GM11168 (cell line): ENCODE results near the gene MEOX1.
"Not testable (repeated sequence)": the region's sequence is repeated elsewhere in the genome, so short reads cannot be mapped to it uniquely, and the experiment has no call there.

Source experiments
- in situ Hi-C: fragments of 300-500 bp; cut with MboI; formaldehyde crosslinking; loops from one replicate; pipeline ENCODE4 v1.12.0; 2022; ENCODE audit warnings: low sequenced_read_pairs; ENCODE audit not compliant: unreplicated experiment

The MEOX1 gene

GRCh38 chr17:43661699-43662412 lies at the start of gene MEOX1:
MEOX1 (minus strand) TSS chr17:43661922; CDS start chr17:43661534, 388 bp downstream.
- in situ Hi-C loops = no loop called here

DNA sequence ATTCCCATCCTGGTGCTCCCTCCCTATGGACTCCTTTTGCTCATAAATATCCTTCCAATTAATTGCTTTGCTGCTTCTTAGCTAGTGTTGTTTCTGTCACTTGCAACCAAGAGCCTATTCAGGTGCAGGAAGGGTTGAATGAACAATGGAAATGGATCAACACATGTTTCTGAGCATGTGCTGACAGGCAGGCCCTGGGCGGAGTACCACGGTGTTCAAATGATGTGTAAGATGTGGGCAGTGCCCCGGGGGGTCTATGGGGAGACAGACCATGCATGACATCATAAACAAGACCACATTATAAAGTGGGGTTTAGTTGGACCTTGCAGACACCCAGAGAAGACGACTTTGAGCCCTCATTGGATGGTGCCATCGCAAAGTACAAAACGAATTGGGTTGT lies 48.4 kb upstream of the MEOX1 start:
- in situ Hi-C loops = no loop called here

GRCh38 chr17:43709210-43709609 lies 47.5 kb upstream of the MEOX1 start:
- in situ Hi-C loops = loop anchor here (5.0 kb wide), 1 partner anchor 33 kb away; no protein-coding TSS in a partner anchor

- in situ Hi-C loops = loop anchor here (5.0 kb wide), 1 partner anchor 35 kb away; no protein-coding TSS in a partner anchor
Observed at GRCh38 chr17:43707184-43707583, 45.5 kb upstream of the MEOX1 start.

- in situ Hi-C loops = loop anchor here (5.0 kb wide), 1 partner anchor 36 kb away; no protein-coding TSS in a partner anchor
Observed at GRCh38 chr17:43706235-43706634, 44.5 kb upstream of the MEOX1 start.

- in situ Hi-C loops = no loop called here
Observed at GRCh38 chr17:43703630-43704029, 41.9 kb upstream of the MEOX1 start.

GRCh38 chr17:43702637-43703036 lies 40.9 kb upstream of the MEOX1 start:
- in situ Hi-C loops = no loop called here

DNA sequence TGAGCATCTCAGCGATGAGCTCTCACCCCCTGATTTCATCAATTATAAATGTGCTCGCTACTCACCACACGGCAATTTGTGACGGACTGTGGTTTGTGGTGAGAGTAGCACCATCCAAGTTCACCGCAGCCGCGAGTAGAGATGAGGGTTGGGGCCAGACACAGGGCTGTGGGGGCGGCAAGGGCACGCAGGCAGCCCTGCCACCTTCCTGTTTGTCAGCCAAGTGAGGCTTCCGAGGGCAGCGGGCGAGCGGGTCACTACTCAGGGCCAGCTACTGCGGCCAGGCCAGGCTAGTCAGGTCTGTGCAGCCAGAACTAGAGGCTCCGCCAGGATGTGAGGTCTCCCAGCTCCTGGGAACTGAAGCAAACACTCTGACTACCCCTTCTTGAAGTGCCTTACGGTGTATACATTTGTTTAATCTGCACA lies 39.6 kb upstream of the MEOX1 start:
- in situ Hi-C loops = no loop called here

GRCh38 chr17:43699438-43699756 lies 37.7 kb upstream of the MEOX1 start:
- in situ Hi-C loops = no loop called here

DNA sequence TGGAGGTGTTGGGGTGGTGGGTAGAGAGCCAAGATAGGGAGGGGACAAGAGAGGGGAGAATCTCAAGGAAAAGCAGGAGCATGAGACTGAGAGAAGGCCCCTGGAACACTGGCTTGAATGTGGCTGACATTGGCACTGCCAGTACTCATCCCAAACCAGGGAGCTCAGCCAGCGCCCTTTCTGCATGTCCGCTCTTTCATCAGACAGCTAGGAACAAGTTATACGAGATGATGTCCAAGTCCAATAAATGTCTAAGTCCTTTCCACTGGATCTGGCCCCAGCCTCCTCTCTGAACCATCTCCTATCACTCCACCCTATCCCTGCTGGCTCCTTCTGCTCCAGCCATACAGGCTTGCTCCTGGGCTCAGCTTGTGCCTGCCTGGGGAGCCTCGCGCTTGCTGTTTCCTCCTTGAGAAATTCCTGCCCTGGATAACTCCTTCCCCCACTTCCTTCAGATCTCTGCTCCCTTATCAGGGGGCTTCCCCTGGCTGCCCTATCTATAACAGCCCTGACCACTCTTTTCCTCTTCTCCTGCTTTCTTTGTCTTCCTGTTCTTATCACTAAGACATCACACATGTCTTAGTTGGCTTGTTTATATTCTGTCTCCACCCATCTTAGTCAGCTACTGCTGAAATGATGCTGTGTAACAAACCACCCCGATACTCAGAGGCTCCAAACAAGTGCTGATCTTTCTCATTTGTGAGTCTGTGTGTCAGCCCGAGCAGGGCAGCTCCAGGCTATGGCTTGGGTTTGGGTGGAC lies 37.1 kb upstream of the MEOX1 start:
- in situ Hi-C loops = no loop called here

- in situ Hi-C loops = no loop called here
Observed at GRCh38 chr17:43697937-43698336, 36.2 kb upstream of the MEOX1 start.

GRCh38 chr17:43696891-43697290 lies 35.2 kb upstream of the MEOX1 start:
- in situ Hi-C loops = no loop called here

- in situ Hi-C loops = no loop called here
Observed at GRCh38 chr17:43695970-43696865, 34.5 kb upstream of the MEOX1 start.

- in situ Hi-C loops = no loop called here
Observed at GRCh38 chr17:43694081-43694870, 32.6 kb upstream of the MEOX1 start.

GRCh38 chr17:43691317-43691693 lies 29.6 kb upstream of the MEOX1 start:
- in situ Hi-C loops = no loop called here

DNA sequence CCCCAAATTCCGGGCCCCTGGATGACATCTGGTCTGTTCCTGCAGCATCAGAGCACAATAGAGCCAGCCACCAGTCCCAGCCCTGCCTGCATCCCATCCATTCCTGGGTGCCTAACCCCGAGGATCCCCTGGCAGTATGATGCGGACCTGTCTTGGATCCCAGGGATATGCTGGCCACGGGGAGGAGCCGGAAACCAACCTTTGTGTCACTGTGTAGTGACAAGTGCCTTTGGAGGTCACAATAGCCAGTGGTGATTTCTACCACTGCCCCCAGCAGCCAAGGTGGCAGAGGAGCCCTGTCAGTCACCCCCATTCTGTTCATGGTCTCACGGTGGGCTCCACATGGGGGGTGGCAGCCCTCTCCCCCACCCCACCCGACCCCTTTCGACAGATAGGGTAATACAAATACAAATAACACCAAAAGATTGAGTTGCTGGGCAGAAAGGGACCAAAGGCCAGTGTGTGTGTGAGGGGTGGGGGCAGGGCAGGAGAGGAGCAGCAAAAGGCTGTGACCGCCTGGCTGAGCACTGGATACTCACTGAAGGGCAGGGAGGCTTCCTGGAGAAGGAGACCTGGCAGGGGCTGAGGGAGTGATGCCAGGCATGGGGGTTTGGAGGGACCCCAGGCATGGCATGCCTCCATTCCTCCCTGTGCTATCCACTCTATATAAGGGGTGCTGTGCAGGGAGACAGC lies 29.0 kb upstream of the MEOX1 start:
- in situ Hi-C loops = no loop called here

GRCh38 chr17:43689814-43690213 lies 28.1 kb upstream of the MEOX1 start:
- in situ Hi-C loops = no loop called here

DNA sequence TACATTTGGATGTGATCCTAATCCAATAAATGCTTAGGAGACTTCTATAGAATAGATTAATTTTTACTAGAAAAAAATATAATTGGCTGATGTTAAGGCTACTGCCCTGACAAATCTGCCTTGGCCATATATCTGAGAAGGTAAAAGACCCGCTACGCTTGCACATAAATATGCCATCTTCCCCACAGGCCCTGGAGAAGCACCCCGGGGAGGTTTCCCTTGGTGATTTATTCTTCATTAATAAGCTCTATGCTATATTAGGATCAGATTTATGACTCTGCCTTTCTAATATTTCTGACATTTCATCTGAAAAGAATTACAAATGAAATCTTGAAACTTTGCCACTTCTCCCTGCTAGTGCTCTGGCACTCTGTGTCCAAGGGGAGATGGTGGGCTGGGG lies 27.4 kb upstream of the MEOX1 start:
- in situ Hi-C loops = no loop called here

GRCh38 chr17:43686957-43687356 lies 25.2 kb upstream of the MEOX1 start:
- in situ Hi-C loops = not testable (repeated sequence)
